ENCODE measurements around the gene CCNL2.

CCNL2 gene

DNA sequence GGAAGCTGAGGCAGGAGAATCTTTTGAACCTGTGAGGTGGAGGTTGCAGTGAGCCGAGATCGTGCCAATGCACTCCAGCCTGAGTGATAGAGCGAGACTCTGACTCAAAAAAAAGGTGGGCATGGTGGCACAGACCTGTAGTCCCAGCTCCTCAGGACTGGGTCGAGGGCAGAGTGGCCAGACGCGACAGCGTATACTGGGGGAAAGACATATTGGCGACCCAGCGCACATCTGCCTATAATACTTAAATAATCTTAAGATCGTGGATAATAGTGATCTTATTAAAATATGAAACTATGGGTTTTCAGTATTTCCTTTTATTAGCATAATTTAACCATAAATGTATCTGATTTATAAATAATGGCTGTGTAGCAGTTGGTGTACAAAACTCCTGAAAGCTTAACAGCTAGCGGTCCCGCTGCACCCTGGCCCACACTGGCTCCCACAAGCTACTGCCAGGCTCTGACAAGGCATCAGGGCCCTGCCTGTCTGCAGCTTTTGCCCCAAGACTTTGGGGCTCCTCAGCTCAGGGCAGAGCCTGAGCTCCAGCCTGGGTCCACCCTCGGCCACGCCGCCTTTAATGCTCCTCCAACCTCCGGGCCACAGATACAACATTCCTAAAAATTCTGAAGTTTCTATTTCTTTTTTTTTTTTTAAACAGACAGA lies 21.5 kb downstream of the CCNL2 start:
- no peak for DNase-seq (ENCODE audit: low read depth)
- TF ChIP-seq, protein P1, sequence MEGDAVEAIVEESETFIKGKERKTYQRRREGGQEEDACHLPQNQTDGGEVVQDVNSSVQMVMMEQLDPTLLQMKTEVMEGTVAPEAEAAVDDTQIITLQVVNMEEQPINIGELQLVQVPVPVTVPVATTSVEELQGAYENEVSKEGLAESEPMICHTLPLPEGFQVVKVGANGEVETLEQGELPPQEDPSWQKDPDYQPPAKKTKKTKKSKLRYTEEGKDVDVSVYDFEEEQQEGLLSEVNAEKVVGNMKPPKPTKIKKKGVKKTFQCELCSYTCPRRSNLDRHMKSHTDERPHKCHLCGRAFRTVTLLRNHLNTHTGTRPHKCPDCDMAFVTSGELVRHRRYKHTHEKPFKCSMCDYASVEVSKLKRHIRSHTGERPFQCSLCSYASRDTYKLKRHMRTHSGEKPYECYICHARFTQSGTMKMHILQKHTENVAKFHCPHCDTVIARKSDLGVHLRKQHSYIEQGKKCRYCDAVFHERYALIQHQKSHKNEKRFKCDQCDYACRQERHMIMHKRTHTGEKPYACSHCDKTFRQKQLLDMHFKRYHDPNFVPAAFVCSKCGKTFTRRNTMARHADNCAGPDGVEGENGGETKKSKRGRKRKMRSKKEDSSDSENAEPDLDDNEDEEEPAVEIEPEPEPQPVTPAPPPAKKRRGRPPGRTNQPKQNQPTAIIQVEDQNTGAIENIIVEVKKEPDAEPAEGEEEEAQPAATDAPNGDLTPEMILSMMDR (IDR thresholded peaks at IDR 0.05; ENCODE audit: insufficient read depth, low read depth, low read length, missing control alignments), result no peak
- H3K4me3 ChIP-seq (ENCODE audit: low read length), result no peak overlapping the region

DNA sequence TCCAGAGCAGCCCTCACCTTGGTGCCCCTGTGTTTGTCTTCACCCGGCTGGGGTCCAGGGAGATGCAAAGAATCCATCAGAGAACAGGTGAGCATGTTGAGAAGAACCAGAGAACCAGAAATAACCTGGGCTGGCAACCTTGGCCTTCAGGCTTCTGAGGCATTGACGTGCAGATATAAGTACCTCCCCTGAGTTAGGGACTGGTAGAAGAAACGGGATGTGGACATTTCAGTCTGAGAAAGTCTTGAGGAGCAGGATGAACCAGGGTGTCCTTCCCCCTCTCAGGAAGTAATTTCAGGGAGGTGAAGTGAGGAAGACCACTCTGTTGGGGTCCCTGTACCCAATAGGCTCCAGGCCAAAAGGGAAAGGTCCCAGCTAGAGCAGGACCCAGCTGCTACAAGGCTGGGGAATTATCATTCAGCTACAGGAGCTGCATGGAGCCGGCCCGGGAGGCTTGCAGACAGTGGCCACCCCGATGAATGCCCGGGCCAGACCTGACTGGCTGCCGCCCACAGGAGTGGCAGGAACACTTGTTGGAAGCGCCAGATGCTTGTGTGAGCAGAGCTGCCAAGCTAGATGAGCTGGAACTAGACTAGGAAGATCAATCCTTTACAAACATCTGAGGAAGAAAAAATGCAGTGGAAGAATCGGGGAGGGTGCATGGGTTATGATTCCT lies 22.4 kb downstream of the CCNL2 start:
- no peak for DNase-seq (ENCODE audit: low read depth)
- no peak overlapping the region for H3K4me3 ChIP-seq (ENCODE audit: low read length)
- TF ChIP-seq, protein P1 (IDR thresholded peaks at IDR 0.05; ENCODE audit: insufficient read depth, low read depth, low read length, missing control alignments), result no peak

DNA sequence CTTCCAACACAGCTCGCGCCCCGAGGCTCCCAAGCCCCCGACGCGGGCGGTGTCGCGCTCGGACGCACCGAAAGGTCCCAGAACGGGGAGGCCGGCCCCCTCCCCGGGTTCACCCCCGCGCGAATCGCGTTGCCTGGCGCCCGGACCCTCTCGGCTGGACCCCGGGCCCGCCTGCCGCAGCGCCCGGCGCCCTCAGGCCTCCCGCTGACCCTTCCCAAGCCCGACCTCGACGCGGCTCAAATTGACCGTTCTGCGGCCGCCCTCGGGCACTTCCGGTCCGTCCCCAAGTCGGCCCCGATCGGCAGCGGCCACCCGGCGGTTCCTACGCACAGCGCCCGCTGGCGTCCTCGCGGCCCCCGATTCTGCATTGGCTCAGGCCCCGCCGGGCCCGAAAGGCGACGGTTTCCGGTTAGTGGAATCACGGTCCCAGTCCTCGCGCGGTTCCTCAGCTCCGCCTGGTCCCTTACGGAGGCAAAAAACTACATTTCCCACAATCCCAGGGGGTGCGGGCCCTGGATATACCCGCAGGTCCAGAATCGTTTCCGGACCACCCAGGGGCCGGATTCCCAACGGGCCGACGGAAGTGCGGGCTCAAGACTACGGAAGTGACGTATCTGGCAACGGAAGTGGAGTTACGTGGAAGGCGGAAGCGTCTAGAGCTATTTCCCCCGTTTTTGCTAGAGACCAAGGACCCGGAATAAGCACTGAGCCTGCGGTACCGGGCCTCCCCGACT lies 24.0 kb downstream of the CCNL2 start, which contains the start of gene AURKAIP1:
Gene AURKAIP1 (minus strand): TSS at position 279 of the 734 bp plus-strand sequence. CDS start 451 bp downstream, outside the sequence.
- TF ChIP-seq, protein P1 (IDR thresholded peaks at IDR 0.05; ENCODE audit: insufficient read depth, low read depth, low read length, missing control alignments), result peak; percentile 23
- DNase-seq (ENCODE audit: low read depth), result peak; percentile 100
- H3K4me3 ChIP-seq (ENCODE audit: low read length), result peak within 1 kb of the TSS; percentile 80

DNA sequence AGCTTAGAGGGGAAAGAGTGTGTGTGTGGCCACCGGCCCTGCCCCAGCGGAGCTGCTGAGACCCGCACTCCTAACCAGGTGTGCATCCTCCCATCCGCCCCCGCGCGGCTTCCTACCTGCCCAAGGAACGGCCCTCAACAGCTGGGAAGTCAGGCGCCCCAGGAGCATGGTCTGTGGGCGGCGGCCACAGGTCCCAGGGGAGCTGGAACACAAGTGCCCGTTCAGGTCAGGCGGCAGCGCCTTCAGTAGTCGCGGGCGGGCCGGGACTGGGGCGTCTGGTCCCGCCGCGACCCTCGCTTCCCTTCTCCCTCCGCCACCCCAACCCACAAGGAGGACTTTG lies 24.6 kb downstream of the CCNL2 start:
- DNase-seq (ENCODE audit: low read depth), result peak; percentile 32

DNA sequence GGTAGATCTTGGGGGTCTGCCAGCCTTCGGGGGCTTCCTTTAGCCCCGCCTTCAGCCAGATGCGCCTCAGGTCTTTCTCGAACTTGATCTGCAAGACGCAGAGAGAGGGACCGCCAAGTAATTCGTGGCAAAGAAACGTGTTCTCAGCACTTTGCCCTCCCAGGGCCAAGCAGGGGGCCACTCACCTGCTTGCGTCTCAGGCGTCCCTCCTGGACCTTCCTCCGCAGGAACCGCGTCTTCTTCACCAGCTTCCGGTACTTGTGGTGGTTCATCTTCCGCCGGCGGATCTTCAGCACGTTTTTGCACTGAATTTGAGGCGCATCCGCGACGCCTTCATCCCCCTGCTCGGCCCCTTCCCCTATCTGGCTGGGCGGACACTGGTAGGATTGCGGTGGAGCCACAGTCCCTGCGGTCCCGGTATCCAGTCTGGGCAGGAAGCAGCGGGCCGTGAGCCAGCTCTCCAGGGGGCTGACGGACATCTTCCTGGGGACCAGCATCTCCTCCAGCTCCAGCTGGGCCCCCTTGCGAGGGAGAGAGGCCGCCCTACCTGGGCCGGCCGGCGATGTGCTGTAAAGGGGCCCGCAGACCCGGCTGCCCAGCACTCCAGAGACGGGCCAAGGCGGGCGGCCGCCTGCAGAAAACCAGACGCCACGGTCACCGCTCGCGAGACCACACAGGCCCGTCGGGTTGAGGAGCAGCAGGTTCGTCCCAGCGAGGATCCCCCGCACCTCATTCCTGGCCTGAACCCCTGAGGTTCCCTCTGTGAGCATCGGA lies 25.1 kb downstream of the CCNL2 start:
- DNase-seq (ENCODE audit: low read depth), result no peak
- peak overlapping the region; percentile 80 for H3K4me3 ChIP-seq (ENCODE audit: low read length)
- TF ChIP-seq, protein P1 (IDR thresholded peaks at IDR 0.05; ENCODE audit: insufficient read depth, low read depth, low read length, missing control alignments), result no peak

More for the DNA sequence above, 24.6 kb downstream of the CCNL2 start:
- H3K4me3 ChIP-seq (ENCODE audit: low read length), result peak overlapping the region; percentile 80
- TF ChIP-seq, protein P1 (IDR thresholded peaks at IDR 0.05; ENCODE audit: insufficient read depth, low read depth, low read length, missing control alignments), result no peak

DNA sequence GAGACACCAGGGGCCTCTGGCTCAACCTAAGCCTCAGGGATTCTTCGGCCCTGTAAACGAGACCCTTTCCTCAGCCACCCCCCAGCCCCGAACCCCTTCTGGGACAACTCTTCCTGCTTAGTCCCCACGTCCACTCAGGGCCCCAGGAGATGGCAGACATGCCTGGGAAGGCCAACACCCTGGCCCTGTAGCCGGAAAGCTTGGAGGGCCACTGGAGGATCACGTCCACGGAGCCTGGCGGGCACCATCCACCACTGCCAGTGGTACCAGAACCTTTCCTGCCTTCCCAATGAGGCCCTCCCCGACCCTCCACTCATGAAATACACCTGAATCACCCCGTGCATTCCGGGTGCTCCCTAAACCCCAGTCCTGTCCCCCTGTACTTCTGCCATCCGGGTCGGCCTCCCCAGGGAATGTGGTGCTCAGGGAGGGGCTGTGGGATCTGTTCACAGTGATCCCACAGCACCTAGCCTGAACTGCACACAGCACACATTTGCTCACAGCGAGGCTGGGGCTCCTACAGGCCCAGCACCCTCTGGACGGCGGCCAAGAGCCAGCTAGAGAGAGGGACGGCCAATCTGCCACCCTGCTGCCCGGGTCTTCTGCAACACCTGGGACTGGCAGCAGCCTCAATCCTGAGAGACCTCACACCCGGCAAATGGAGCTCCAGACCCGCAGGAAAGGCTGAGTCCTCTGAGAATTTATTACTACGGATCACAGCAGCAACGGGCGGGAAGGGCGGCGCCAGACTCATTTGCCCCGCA lies 25.9 kb downstream of the CCNL2 start:
- TF ChIP-seq, protein P1 (IDR thresholded peaks at IDR 0.05; ENCODE audit: insufficient read depth, low read depth, low read length, missing control alignments), result no peak
- peak overlapping the region; percentile 80 for H3K4me3 ChIP-seq (ENCODE audit: low read length)
- DNase-seq (ENCODE audit: low read depth), result no peak

Measured in epithelial cell of esophagus (primary cell).